NT2/D1 (cell line): ENCODE data around the gene LRRK1.

Experiments used
- DNase-seq: peaks from one replicate; pipeline ENCODE4 v3.0.0-alpha.2; 2011; ENCODE audit warnings: low read depth, low spot score
- H3K27me3 ChIP-seq: 2 replicates; pipeline ENCODE4 v1.6.0; 2011; ENCODE audit warnings: mild to moderate bottlenecking; ENCODE audit not compliant: insufficient read length, insufficient read depth
- H3K36me3 ChIP-seq: 2 replicates; pipeline ENCODE4 v1.6.1; 2011; ENCODE audit warnings: mild to moderate bottlenecking, low read length, mixed read lengths; ENCODE audit not compliant: insufficient read depth, insufficient read length
- H3K4me1 ChIP-seq: 2 replicates; pipeline ENCODE4 v1.5.1; 2011; ENCODE audit not compliant: insufficient read depth, insufficient read length
- H3K4me3 ChIP-seq: 2 replicates; pipeline ENCODE4 v1.5.1; 2011; ENCODE audit warnings: low read depth; ENCODE audit not compliant: insufficient read length
- H3K9ac ChIP-seq: 2 replicates; pipeline ENCODE4 v1.6.0; 2011; ENCODE audit warnings: low read depth; ENCODE audit not compliant: insufficient read length
- H3K9me3 ChIP-seq: 2 replicates; pipeline ENCODE4 v1.5.1; 2011; ENCODE audit warnings: mild to moderate bottlenecking, low read length; ENCODE audit not compliant: insufficient read depth
- SUZ12 ChIP-seq: IDR thresholded peaks from 2 replicates; pipeline ENCODE4 v1.6.1; 2011; ENCODE audit not compliant: insufficient read length, insufficient read depth; ENCODE audit errors: extremely low read depth
- YY1 ChIP-seq: IDR thresholded peaks from 2 replicates; pipeline ENCODE4 v1.6.1; 2011; ENCODE audit not compliant: insufficient read length, insufficient read depth
- ZNF274 ChIP-seq: IDR thresholded peaks from 2 replicates; pipeline ENCODE4 v1.6.1; 2011; ENCODE audit warnings: mild to moderate bottlenecking, low read depth, low read length

Gene LRRK1

DNA sequence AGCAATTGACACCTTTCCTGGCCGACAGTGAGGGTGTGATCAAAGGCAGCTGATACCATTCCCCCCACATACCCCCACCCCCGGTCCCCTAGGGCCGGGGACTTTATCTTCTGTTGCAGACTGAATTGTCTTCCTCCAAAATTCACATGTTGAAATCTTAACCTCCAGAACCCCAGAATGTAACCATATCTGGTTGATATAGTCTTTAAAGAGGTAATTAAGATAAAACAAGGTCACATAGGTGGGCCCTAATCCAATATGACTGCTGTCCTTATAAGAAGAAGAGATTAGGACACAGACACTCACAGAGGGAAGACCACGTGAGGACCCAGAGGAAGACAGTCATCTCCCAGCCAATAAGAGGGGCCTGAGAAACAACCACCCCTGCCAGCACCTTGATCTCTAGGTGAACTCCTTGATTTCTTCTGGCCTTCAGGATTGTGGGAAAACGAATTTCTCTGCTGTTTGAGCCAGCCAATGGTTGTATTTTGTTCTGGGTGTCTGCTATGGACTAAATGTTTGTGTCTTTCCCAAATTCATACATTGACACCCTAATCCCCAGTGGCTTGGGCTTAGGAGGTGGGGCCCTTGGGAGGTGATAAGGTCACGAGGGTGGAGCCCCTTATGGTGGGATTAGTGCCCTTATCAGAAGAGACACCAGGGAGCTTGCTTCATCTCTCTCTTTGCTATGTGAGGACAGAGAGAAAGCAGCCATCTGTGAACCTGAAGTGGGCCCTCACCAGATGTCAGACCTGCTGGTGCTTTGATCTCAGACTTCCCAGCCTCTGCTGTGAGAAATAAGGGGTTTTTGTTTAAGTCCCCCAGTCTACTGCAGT lies 188.7 kb downstream of the LRRK1 start:
- Histone ChIP-seq H3K36me3 (no peaks in the 10 kb centered on the region), H3K4me3 (no peak overlapping the region), H3K27me3 (no peaks in the 10 kb centered on the region), H3K9me3 (peaks cover 8% of the 10 kb centered on the region; the same call in 1 of the 2 replicates), H3K9ac (no peak overlapping the region), H3K4me1 (peaks cover 15% of the 10 kb centered on the region)
- no peak for DNase-seq
- TF ChIP-seq ZNF274, result no peak
- no peak for TF ChIP-seq SUZ12
- no peak for TF ChIP-seq YY1

DNA sequence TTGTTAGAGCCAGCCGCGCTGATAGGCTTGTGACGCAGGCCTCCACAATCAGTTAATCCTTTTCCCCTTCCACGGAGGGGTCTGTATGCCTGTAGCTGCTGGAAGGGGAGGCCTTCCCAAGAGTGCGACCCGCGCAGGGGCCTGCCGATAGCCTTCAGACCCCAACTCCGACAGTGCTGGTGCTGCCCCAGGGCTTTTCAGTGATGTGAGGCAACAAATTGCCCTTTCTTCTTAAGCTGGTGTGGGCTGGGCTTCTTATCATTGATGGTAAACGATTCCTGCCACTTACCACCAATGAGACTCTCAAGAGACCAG lies 189.3 kb downstream of the LRRK1 start:
- TF ChIP-seq YY1 (no peak), ZNF274 (no peak), SUZ12 (no peak)
- no peak overlapping the region for H3K4me3 ChIP-seq
- H3K9me3 ChIP-seq, result peaks cover 8% of the 10 kb centered on the region; the same call in 1 of the 2 replicates
- no peak overlapping the region for H3K9ac ChIP-seq
- H3K36me3 ChIP-seq, result no peaks in the 10 kb centered on the region
- DNase-seq, result no peak
- peaks cover 16% of the 10 kb centered on the region for H3K4me1 ChIP-seq
- H3K27me3 ChIP-seq, result no peaks in the 10 kb centered on the region

DNA sequence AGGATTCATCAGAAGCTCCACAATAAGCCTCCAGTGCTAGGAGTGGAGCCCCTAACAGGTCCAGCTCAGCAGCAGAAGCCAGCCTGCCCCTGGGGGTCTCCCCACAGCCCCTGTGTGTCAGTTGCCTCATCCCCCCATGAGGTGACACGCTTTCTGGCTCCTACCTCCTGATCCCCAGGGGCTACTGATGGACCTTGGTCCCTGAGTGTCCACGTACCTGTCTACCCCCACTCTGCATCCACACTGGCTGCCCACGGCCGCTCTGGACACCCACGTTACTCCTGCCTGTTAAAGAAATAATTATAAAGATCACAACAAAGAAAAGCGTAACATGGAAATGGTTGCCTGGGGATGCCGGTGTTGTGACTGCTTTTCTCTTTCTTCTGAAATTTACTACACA lies 189.6 kb downstream of the LRRK1 start:
- H3K4me1 ChIP-seq, result peaks cover 18% of the 10 kb centered on the region
- no peak overlapping the region for H3K4me3 ChIP-seq
- no peak overlapping the region for H3K9ac ChIP-seq
- no peaks in the 10 kb centered on the region for H3K36me3 ChIP-seq
- H3K9me3 ChIP-seq, result peaks cover 4% of the 10 kb centered on the region; the same call in 1 of the 2 replicates
- H3K27me3 ChIP-seq, result no peaks in the 10 kb centered on the region
- no peak for TF ChIP-seq SUZ12
- TF ChIP-seq ZNF274, result no peak
- TF ChIP-seq YY1, result no peak
- DNase-seq, result no peak

DNA sequence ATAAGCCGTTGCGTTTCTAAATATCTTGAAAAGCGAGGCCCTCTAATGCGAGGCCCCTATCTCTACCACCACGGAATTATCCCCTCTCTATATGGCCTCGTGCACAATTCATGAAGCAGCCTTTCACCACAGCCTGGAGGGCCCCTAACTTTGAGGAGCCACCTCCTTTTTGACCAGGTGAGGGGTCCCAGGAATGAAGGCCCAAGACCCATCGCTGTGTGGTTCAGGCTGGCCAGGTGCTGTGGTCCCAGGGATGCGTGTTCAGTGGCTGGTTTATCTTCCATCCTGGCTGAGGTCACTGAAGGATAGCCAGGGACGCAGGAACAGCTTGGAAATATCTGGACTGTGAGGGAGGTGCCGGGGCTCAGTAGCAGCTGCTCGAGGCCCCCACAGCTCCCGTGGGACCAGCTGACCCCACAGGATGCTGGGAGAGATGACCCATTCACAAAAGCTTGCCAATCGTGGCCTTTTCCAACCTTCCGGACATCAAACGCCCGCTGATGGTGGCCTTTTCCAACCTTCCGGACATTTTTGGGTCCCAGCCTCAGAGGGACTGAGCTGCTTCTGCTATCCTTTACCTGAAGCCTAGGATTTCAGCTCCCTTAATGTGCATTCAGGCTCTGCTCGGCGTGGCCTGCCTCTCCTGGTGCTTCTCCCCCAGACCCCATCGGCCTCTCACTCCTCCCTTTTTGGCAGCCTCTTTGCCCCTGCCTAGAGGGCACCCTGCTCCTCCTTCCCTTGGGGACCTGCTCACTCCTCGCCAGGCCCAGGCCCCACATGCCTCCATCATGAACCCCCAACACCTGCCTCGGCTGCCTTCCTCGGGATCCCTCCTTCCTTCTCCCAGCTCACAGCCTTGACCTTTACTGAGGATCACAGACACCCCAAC lies 191.8 kb downstream of the LRRK1 start:
- H3K27me3 ChIP-seq, result no peaks in the 10 kb centered on the region
- DNase-seq, result no peak
- no peak overlapping the region for H3K9ac ChIP-seq
- H3K9me3 ChIP-seq, result peaks cover 4% of the 10 kb centered on the region; the same call in 1 of the 2 replicates
- peaks cover 15% of the 10 kb centered on the region for H3K4me1 ChIP-seq
- no peaks in the 10 kb centered on the region for H3K36me3 ChIP-seq
- H3K4me3 ChIP-seq, result no peak overlapping the region
- TF ChIP-seq ZNF274, result no peak
- TF ChIP-seq SUZ12, result no peak
- no peak for TF ChIP-seq YY1

DNA sequence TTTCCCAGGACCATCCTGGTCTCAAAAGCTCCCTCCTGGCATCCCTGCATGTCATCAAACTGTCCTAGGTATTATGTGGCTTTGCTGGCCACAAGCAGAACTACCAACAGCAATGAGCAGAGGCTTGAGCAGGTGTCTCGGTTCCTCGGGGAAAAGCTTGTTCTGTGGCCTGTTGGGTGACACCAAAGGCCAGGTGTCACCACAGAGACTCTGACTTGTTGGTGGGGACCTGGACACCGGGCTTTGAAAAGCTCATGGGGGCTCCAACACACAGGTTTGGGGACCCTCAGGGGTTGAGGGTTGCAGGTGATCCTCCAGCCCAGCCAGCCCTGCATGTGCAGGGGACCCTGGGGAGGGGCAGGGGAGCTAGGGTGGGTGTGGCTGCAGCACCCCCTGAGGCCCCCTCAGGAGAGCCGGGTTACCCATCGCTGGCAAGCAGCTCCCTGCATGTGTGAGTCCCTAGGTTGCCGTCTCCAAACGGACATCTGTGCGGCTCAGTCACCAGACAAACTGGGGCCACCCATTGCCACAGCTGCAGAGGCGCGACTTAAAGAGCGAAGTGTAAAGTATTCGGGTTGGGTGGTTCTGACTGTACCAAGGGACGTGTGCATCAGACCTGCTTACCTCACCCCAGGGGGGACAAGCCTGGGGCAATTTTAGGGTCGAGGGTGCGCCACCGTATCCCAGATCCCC lies 192.6 kb downstream of the LRRK1 start:
- Histone ChIP-seq H3K9me3 (peaks cover 4% of the 10 kb centered on the region; the same call in 1 of the 2 replicates), H3K27me3 (no peaks in the 10 kb centered on the region), H3K4me1 (peaks cover 18% of the 10 kb centered on the region), H3K9ac (no peak overlapping the region), H3K4me3 (no peak overlapping the region), H3K36me3 (no peaks in the 10 kb centered on the region)
- no peak for DNase-seq
- TF ChIP-seq YY1, result no peak

DNA sequence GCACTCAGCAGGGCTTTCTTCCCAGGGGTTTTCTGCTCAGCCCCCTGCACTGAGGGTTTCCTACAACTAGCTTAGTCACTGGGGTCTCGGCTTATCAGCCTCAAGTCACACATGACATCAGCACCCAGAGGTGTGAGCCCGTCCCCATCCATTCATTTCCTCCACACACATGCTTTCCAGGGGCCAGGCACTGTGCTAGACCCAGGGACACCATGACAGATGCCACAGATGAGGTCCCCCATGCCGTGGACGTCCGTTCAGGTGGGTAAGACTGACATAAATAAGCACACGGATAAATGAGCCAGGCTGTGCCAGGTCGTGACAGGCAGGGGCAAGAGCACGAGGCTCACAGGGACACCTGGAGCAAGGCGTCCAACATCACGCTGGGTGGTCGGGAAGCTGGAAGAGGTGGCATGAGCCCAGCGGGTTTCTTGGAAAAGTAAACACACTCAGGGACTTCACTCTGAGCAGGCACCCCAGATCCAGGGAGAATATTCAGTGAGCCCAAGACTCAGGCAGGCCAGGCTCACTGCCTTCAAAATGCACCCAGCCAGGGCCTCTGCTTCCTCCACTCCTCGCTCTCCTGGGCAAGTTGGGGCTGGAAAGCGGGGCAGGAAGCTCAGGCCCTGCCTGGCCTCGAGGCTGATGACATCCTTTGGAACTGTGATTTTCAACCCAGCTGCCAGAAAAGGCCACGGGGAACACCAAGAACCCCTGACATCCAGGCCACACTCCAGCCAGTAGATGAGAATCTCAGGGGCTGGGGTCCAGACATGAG lies 193.4 kb downstream of the LRRK1 start:
- DNase-seq, result no peak
- Histone ChIP-seq H3K4me1 (peaks cover 18% of the 10 kb centered on the region), H3K4me3 (no peak overlapping the region), H3K27me3 (no peaks in the 10 kb centered on the region), H3K9ac (peak overlapping the region; percentile 34), H3K36me3 (no peaks in the 10 kb centered on the region), H3K9me3 (peaks cover 4% of the 10 kb centered on the region; the same call in 1 of the 2 replicates)
- no peak for TF ChIP-seq YY1
- TF ChIP-seq SUZ12, result no peak
- TF ChIP-seq ZNF274, result no peak
